IMR-90 (cell line): ENCODE measurements around the gene COL4A2. TPM values are rescaled to one million over a fixed set of nuclear protein-coding genes. Genes with fewer than 3 reads are reported as not detected.

Experiments used
- ATAC-seq: fragments of 200-7000 bp; cut with Tn5 transposase; 2 replicates; pipeline ENCODE4 v1.9.1; 2020; ENCODE audit warnings: low read depth, mild to moderate bottlenecking, moderate library complexity
- BruUV-seq: library from RNA; stranded (reverse); fragments of 400-500 nt; replicated peaks from 2 replicates; lab custom pipeline; 2021; lab: Mats Ljungman, UMichigan
- CTCF ChIA-PET: fragments of 300-600 bp; formaldehyde crosslinking; extraction: SDS; loops from one replicate; lab custom pipeline; 2021; ENCODE audit warnings: antibody characterized with exemption; lab: Yijun Ruan, JAX
- POLR2A ChIA-PET: fragments of 300-600 bp; sonication (Branson Sonifier 250); formaldehyde crosslinking; loops from one replicate; lab custom pipeline; 2022; ENCODE audit warnings: antibody characterized with exemption; ENCODE audit not compliant: unreplicated experiment; lab: Charles Lee
- DNase-seq: peaks from one replicate; pipeline ENCODE4 v3.0.0; 2013
- H2AFZ ChIP-seq: replicated peaks from 2 replicates; pipeline ENCODE3; 2013; ENCODE audit warnings: low read length, mild to moderate bottlenecking; ENCODE audit not compliant: poor library complexity
- H2AK5ac ChIP-seq: 2 replicates; pipeline ENCODE4 v1.6.1; 2013; ENCODE audit warnings: low read depth, low read length, inconsistent platforms
- H2AK9ac ChIP-seq: replicated peaks from 2 replicates; pipeline ENCODE3; 2013; ENCODE audit warnings: mild to moderate bottlenecking, low read depth, low read length, moderate library complexity; ENCODE audit not compliant: poor library complexity
- H2BK120ac ChIP-seq: 2 replicates; pipeline ENCODE4 v1.6.1; 2013; ENCODE audit warnings: low read depth, low read length, inconsistent platforms
- H2BK15ac ChIP-seq: 3 replicates; pipeline ENCODE4 v1.6.1; 2013; ENCODE audit warnings: low read depth, low read length, inconsistent platforms
- H2BK20ac ChIP-seq: 2 replicates; pipeline ENCODE4 v1.6.1; 2013; ENCODE audit warnings: low read depth, mild to moderate bottlenecking, inconsistent platforms, low read length, moderate library complexity
- H2BK5ac ChIP-seq: 2 replicates; pipeline ENCODE4 v1.6.1; 2013; ENCODE audit warnings: mild to moderate bottlenecking, low read depth, low read length, inconsistent platforms; ENCODE audit not compliant: poor library complexity, severe bottlenecking
- H3K14ac ChIP-seq: replicated peaks from 2 replicates; pipeline ENCODE4 v1.6.1; 2013; ENCODE audit warnings: low read depth, low read length, inconsistent platforms
- H3K18ac ChIP-seq: 2 replicates; pipeline ENCODE4 v1.6.1; 2013; ENCODE audit warnings: low read depth, low read length, control low read depth
- H3K23ac ChIP-seq: 2 replicates; pipeline ENCODE4 v1.6.1; 2013; ENCODE audit warnings: low read depth, low read length, inconsistent platforms
- H3K27ac ChIP-seq: 2 replicates; pipeline ENCODE4 v1.5.1; 2013; ENCODE audit warnings: mild to moderate bottlenecking, control low read depth, low read length; ENCODE audit not compliant: insufficient read depth
- H3K27me3 ChIP-seq: 2 replicates; pipeline ENCODE4 v1.6.1; 2013; ENCODE audit warnings: low read length; ENCODE audit not compliant: control insufficient read depth, insufficient read depth
- H3K36me3 ChIP-seq: 2 replicates; pipeline ENCODE4 v1.6.1; 2013; ENCODE audit warnings: low read length, mixed read lengths; ENCODE audit not compliant: control insufficient read depth, insufficient read depth
- H3K4ac ChIP-seq: 2 replicates; pipeline ENCODE4 v1.6.1; 2013; ENCODE audit warnings: low read depth, low read length, inconsistent platforms
- H3K4me1 ChIP-seq: 2 replicates; pipeline ENCODE4 v1.6.1; 2013; ENCODE audit warnings: low read length, mixed read lengths; ENCODE audit not compliant: control insufficient read depth, insufficient read depth
- H3K4me2 ChIP-seq: 2 replicates; pipeline ENCODE4 v1.6.1; 2013; ENCODE audit warnings: low read depth, mild to moderate bottlenecking, control low read depth, low read length, moderate library complexity
- H3K4me3 ChIP-seq: 2 replicates; pipeline ENCODE4 v1.5.1; 2013; ENCODE audit warnings: low read depth, mild to moderate bottlenecking, control low read depth, low read length, moderate library complexity; ENCODE audit not compliant: insufficient read depth
- H3K56ac ChIP-seq: 2 replicates; pipeline ENCODE4 v1.6.1; 2013; ENCODE audit warnings: low read length, inconsistent platforms; ENCODE audit not compliant: insufficient read depth; ENCODE audit errors: extremely low read depth
- H3K79me1 ChIP-seq, 2 experiments: 2 replicates each; pipeline ENCODE4 v1.6.1; 2013; ENCODE audit warnings: low read length in 2 of 2, inconsistent platforms in 1 of 2, low read depth in 1 of 2
- H3K9ac ChIP-seq: 2 replicates; pipeline ENCODE4 v1.6.1; 2013; ENCODE audit warnings: low read depth, low read length, control low read depth
- H3K9me1 ChIP-seq: 2 replicates; pipeline ENCODE4 v1.6.1; 2013; ENCODE audit warnings: low read length, inconsistent platforms; ENCODE audit not compliant: insufficient read depth
- H3K9me3 ChIP-seq: 2 replicates; pipeline ENCODE4 v1.6.1; 2013; ENCODE audit warnings: low read length; ENCODE audit not compliant: control insufficient read depth, insufficient read depth
- H4K20me1 ChIP-seq: 2 replicates; pipeline ENCODE4 v1.6.1; 2013; ENCODE audit warnings: low read length, inconsistent platforms; ENCODE audit not compliant: insufficient read depth
- H4K5ac ChIP-seq: 2 replicates; pipeline ENCODE4 v1.6.1; 2013; ENCODE audit warnings: mild to moderate bottlenecking, low read depth, low read length, control low read depth
- H4K8ac ChIP-seq, 2 experiments: 2 replicates each; pipeline ENCODE4 v1.6.1; 2013; ENCODE audit warnings: low read depth in 2 of 2, low read length in 2 of 2, control low read depth in 1 of 2, inconsistent platforms in 1 of 2
- H4K91ac ChIP-seq: 2 replicates; pipeline ENCODE4 v1.6.1; 2013; ENCODE audit warnings: low read depth, low read length, inconsistent platforms; ENCODE audit not compliant: insufficient read depth
- BHLHE40 ChIP-seq: fragments of 150-350 bp; IDR thresholded peaks from 2 replicates; pipeline ENCODE4 v1.6.1; 2016; ENCODE audit warnings: mild to moderate bottlenecking, low read depth, low read length
- MAFK ChIP-seq: IDR thresholded peaks from 2 replicates; pipeline ENCODE4 v1.6.1; 2012; ENCODE audit warnings: low read depth, low read length, improper control_type of control experiment
- POLR2A ChIP-seq: IDR thresholded peaks from 2 replicates; pipeline ENCODE4 v1.6.1; 2012; ENCODE audit warnings: mild to moderate bottlenecking, low read depth, low read length
- USF2 ChIP-seq: fragments of 150-350 bp; IDR thresholded peaks from 2 replicates; pipeline ENCODE4 v1.6.1; 2017; ENCODE audit warnings: mild to moderate bottlenecking, antibody characterized with exemption, low read length, low read depth
- WGBS, 2 experiments: methylation state at CpG; one replicate each; pipeline versions ENCODE4 v1.1.5 to v1.1.7; 2013; ENCODE audit warnings: missing lambda C conversion rate in 2 of 2; ENCODE audit not compliant: insufficient read length in 1 of 2; ENCODE audit errors: extremely low coverage in 2 of 2; 5-methylcytosine and 5-hydroxymethylcytosine counted together
- dilution Hi-C: fragments of 300-500 bp; cut with HindIII; formaldehyde crosslinking; loops from one replicate; pipeline ENCODE4 v1.14.3; 2018; ENCODE audit warnings: low sequenced_read_pairs; ENCODE audit not compliant: unreplicated experiment
- in situ Hi-C: fragments of 300-500 bp; cut with MboI; formaldehyde crosslinking; loops from 3 replicates; pipeline ENCODE4 v1.14.3; 2019; ENCODE audit warnings: low sequenced_read_pairs, inconsistent platforms, mixed read lengths
- intact Hi-C: fragments of 100-400 bp; cut with micrococcal nuclease; formaldehyde crosslinking; loops from 2 replicates; pipeline ENCODE4 v1.10.0; 2022
- polyA plus RNA-seq, 3 experiments: library from polyadenylated mRNA; depleted of rRNA; stranded (reverse); fragments of >200 nt; gene quantifications; 2 replicates each; pipeline ENCODE4 v1.2.3, GENCODE V29; 2012; ENCODE audit warnings: low replicate concordance in 1 of 3
- total RNA-seq: library from RNA; depleted of rRNA; stranded (reverse); fragments of >200 nt; gene quantifications from 2 replicates; pipeline ENCODE4 v1.2.3, GENCODE V29; 2012

The COL4A2 gene
- total and polyA plus RNA-seq, 2 of the 4 experiments (the other 2 are of a cell fraction) = 90.7 to 457 TPM

- 60% methylated on average over 2 of the region's 6 CpGs; no CpG with 5 or more reads in 1 of the 2 experiments for WGBS, 2 experiments
- Histone ChIP-seq H4K5ac (no peak overlapping the region), H3K4ac (no peak overlapping the region), H3K27me3 (no peaks in the 10 kb centered on the region), H3K9ac (no peak overlapping the region), H3K27ac (no peak overlapping the region), H3K4me2 (no peak overlapping the region), H2AK5ac (no peak overlapping the region), H3K9me3 (no peaks in the 10 kb centered on the region), H2BK20ac (no peak overlapping the region), H3K9me1 (peaks cover 9% of the 10 kb centered on the region; the same call in 1 of the 2 replicates), H3K14ac (no peak overlapping the region), H4K91ac (no peak overlapping the region), H4K20me1 (no peaks in the 10 kb centered on the region; the same call in 1 of the 2 replicates), H2AFZ (no peak overlapping the region), H3K18ac (no peak overlapping the region), H2BK5ac (no peak overlapping the region), H3K36me3 (no peaks in the 10 kb centered on the region), H2BK15ac (no peak overlapping the region), H3K79me1 (peaks cover 0 to 5% of the 10 kb centered on the region in 2 experiments; a peak in 1 of 4 replicates), H3K56ac (no peak overlapping the region), H3K4me1 (no peaks in the 10 kb centered on the region; the same call in 1 of the 2 replicates), H4K8ac (no peak overlapping the region), H3K4me3 (no peak overlapping the region), H2BK120ac (no peak overlapping the region), H3K23ac (no peak overlapping the region), H2AK9ac (no peak overlapping the region)
- POLR2A ChIA-PET = no interaction called here
- CTCF ChIA-PET = no interaction called here
- DNase-seq (no peak), ATAC-seq (no peak)
- TF ChIP-seq POLR2A (no peak), MAFK (no peak), USF2 (no peak), BHLHE40 (no peak)
- intact Hi-C loops = no loop called here
- in situ Hi-C loops = no loop called here
- no TSS peak for BruUV-seq
- dilution Hi-C loops = no loop called here
Measured at GRCh38 chr13:110528911-110529310, 221.8 kb downstream of the COL4A2 start.
